ENCODE results near the gene AKR7A3. TPM values are rescaled to one million over a fixed set of nuclear protein-coding genes. Genes with fewer than 3 reads are reported as not detected.
"Not testable (repeated sequence)": the region's sequence is repeated elsewhere in the genome, so short reads cannot be mapped to it uniquely, and the experiment has no call there.

Gene AKR7A3
- total RNA-seq, 4 donors from 2014 or later = 1.8 to 3.5 (median 2.3) TPM

DNA sequence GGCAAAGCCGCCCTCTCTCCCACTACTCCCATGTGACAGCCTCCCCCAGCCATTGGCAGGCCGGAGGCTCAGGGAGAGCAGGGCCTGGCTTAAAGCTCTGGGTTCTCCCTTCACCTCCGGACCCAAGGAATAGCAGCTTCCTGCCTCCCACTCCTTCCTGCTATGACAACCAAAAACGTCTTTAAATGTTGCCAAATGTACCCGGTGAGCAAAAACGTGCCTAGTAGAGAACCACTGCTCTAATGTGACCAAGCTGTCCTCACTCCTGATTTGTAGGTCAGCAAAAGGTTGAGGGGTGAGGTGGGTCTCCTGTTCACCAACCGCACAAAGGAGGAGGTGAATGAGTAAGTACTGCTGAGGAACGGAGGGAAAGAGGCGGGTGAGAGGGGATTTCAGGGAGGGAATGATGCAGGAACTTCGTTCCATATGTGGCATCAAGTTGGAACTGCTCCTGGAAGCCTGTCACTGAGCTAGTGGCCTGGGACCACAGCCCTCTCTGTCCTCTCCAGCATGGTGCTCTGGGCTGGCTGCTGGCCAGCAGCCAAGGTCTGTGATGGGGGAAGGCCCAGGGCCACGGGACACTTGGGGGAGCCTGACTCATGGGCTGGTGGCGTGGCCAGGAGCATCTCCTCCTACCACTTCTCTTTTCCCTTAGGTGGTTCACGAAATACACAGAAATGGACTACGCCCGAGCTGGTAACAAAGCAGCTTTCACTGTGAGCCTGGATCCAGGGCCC, 31.2 kb downstream of the AKR7A3 start:
- intact Hi-C loops (cut with DNase I) = loop anchor here (10.0 kb wide), 1 partner anchor 397 kb away; no protein-coding TSS in a partner anchor
- Histone ChIP-seq H3K27me3 (no peaks in the 10 kb centered on the region), H3K36me3 (peaks cover 28 to 32% of the 10 kb centered on the region in 2 donors), H3K4me3 (replicated peaks in 1 of 3) (no peak overlapping the region), H3K4me1 (peaks cover 6 to 7% of the 10 kb centered on the region in 2 donors), H3K27ac (no peak overlapping the region), H3K9me3 (no peaks in the 10 kb centered on the region)
- TF ChIP-seq, protein P1, sequence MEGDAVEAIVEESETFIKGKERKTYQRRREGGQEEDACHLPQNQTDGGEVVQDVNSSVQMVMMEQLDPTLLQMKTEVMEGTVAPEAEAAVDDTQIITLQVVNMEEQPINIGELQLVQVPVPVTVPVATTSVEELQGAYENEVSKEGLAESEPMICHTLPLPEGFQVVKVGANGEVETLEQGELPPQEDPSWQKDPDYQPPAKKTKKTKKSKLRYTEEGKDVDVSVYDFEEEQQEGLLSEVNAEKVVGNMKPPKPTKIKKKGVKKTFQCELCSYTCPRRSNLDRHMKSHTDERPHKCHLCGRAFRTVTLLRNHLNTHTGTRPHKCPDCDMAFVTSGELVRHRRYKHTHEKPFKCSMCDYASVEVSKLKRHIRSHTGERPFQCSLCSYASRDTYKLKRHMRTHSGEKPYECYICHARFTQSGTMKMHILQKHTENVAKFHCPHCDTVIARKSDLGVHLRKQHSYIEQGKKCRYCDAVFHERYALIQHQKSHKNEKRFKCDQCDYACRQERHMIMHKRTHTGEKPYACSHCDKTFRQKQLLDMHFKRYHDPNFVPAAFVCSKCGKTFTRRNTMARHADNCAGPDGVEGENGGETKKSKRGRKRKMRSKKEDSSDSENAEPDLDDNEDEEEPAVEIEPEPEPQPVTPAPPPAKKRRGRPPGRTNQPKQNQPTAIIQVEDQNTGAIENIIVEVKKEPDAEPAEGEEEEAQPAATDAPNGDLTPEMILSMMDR (IDR thresholded peaks at IDR 0.05) = no peak
- no peak for TF ChIP-seq POLR2A (IDR thresholded peaks at IDR 0.05)
- WGBS, 2 donors = 66 to 73% methylated on average over 15 of the region's 15 CpGs
- DNase-seq = no peak

DNA sequence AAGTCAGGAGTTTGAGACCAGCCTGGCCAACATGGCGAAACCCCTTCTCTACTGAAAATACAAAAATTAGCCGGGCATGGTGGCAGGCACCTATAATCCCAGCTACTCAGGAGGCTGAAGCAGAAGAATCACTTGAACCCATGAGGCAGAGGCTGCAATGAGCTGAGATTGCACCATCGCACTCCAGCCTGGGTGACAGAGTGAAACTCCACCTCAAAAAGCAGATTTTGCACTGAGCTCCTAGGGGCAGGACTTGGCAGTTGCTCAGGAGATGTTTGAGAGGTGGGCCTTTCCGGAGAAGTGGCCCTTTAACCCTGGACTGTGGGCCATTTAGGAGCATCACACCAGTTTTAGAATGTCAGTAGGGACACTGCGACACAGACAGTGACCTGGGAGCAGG, 32.3 kb downstream of the AKR7A3 start:
- Histone ChIP-seq H3K4me1 (peaks cover 9 to 12% of the 10 kb centered on the region in 2 donors), H3K36me3 (peaks cover 28 to 32% of the 10 kb centered on the region in 2 donors)
- not testable (repeated sequence) for H3K9me3 ChIP-seq; DNase-seq; H3K27ac ChIP-seq; H3K4me3 ChIP-seq (replicated peaks in 1 of 3); H3K27me3 ChIP-seq
- 87 to 93% methylated on average over 4 to 5 of the region's 5 CpGs for WGBS, 2 donors
- intact Hi-C loops (cut with DNase I) = loop anchor here (10.0 kb wide), 1 partner anchor 398 kb away; no protein-coding TSS in a partner anchor

DNA sequence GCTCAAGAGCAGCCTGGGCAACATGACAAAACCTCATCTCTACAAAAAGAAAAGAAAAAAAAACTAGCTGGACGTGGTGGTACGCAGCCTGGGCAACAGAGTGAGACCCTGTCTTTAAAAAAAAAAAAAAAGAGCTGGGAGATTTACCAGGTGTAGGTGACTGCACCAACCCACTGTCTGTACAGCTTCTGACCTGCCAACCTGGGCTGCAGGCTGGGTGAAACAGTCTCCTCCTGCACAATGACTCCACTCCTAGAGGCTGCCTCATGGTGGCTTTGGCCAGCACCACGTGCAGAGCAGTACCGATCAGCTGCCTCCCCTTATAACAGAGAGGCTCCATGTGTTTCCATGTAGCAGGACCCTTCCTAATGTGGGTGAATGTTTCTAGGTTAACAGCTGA, 33.3 kb downstream of the AKR7A3 start:
- peaks cover 16 to 20% of the 10 kb centered on the region in 2 donors for H3K4me1 ChIP-seq
- DNase-seq = no peak
- H3K4me3 ChIP-seq (replicated peaks in 1 of 3) = no peak overlapping the region
- WGBS, 2 donors = 84 to 87% methylated on average over 4 of the region's 4 CpGs
- no peaks in the 10 kb centered on the region for H3K27me3 ChIP-seq
- intact Hi-C loops (cut with DNase I) = loop anchor here (10.0 kb wide), 1 partner anchor 400 kb away; no protein-coding TSS in a partner anchor
- H3K36me3 ChIP-seq = peaks cover 28 to 29% of the 10 kb centered on the region in 2 donors
- H3K9me3 ChIP-seq = no peaks in the 10 kb centered on the region
- TF ChIP-seq POLR2A (IDR thresholded peaks at IDR 0.05) = no peak
- TF ChIP-seq, protein P1 (IDR thresholded peaks at IDR 0.05) = no peak
- H3K27ac ChIP-seq = no peak overlapping the region

DNA sequence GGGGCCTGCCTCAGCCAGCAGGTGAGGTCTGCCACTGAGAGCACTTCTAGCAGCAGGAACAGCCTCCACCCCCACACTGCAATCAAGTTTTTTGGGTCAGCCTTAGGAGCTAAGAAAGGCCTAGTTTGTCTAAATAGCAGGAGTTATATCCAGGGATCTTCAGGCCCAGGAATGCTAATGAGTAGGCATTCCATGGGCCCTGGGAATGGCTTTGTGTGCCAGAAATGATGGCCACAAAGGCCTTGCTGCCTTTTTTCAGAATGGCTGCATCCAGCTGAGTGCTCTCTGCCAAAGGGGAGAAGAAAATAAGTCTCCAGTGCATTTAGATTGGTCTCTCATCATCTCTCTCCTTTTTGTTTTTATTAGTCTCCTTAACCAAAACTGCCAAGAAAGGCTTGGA, 34.2 kb downstream of the AKR7A3 start:
- no peak for TF ChIP-seq POLR2A (IDR thresholded peaks at IDR 0.05)
- TF ChIP-seq, protein P1 (IDR thresholded peaks at IDR 0.05) = no peak

DNA sequence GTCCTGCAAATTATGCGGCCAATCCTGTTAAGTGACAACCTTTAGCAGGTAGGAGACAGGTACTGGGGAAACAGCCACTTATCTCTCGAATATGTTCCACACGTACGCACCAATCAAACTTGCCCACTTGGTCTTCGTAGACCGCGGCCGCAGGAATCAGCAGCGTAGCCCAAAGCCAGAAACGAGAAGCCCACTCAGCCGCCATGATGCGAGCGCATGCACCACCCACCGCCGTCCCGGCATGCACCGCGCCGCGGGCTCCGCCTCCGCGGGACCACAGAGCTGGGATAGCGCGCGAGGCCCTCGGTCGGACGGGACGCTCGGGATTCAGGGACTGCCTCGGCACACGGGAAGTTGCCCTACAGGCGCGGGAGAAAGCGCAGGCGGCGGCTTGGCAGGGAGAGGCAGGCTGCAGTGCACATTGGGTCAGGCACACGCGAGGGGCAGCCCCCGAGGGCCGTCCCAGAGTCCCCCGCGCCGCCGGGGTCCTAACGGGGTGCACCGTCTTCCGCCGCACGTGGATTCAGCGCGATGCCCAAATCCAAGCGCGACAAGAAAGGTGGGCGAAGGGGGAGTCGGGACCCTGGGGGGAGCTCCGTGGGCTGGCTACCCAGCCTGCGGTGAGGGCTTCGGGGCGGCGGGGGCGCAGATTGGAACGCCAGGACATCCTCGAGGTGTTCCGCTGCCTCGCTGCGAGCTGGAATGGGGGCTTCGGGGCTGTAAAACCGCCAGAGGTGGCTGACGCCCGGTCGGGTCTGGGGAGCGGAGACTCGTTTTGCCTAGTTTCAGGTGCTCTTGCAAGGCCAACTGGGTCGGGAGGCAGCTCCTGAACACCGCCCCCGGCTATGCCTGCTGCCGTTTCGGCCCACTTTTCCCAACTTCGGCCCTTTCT, 37.0 kb downstream of the AKR7A3 start, which contains the start of the genes EMC1 and MRTO4:
TSS of gene EMC1 (minus strand) at position 220 of the 892 bp plus-strand sequence. CDS start at position 205, 15 bp downstream.
TSS of gene MRTO4 (plus strand) at position 501 of the 892 bp plus-strand sequence. CDS start at position 532, 31 bp downstream.
- H3K9me3 ChIP-seq = no peaks in the 10 kb centered on the region
- no peaks in the 10 kb centered on the region for H3K36me3 ChIP-seq
- intact Hi-C loops (cut with DNase I) = loop anchor here (10.0 kb wide), 1 partner anchor 403 kb away; no protein-coding TSS in a partner anchor
- 0 to 1% methylated on average over 20 to 34 of the region's 81 CpGs for WGBS, 2 donors
- H3K4me1 ChIP-seq = peaks cover 18 to 21% of the 10 kb centered on the region in 2 donors
- H3K27ac ChIP-seq = peak within 1 kb of the TSS; percentile 88 to 98 (median 94)
- no peaks in the 10 kb centered on the region for H3K27me3 ChIP-seq
- peak; percentile 81 to 84 for DNase-seq
- TF ChIP-seq POLR2A (IDR thresholded peaks at IDR 0.05) = peak in 1 of 2 donors; percentile 40
- TF ChIP-seq, protein P1 (IDR thresholded peaks at IDR 0.05) = peak in 1 of 6 experiments; percentile 21
- H3K4me3 ChIP-seq (replicated peaks in 1 of 3) = peak within 1 kb of the TSS; percentile 78 to 99 (median 82)

More for the DNA sequence above, 34.2 kb downstream of the AKR7A3 start:
- Histone ChIP-seq H3K4me3 (replicated peaks in 1 of 3) (no peak overlapping the region), H3K27ac (no peak overlapping the region), H3K36me3 (peaks cover 23 to 25% of the 10 kb centered on the region in 2 donors), H3K4me1 (peaks cover 18 to 21% of the 10 kb centered on the region in 2 donors), H3K27me3 (no peaks in the 10 kb centered on the region), H3K9me3 (no peaks in the 10 kb centered on the region)
- DNase-seq = no peak
- intact Hi-C loops (cut with DNase I) = loop anchor here (10.0 kb wide), 1 partner anchor 400 kb away; no protein-coding TSS in a partner anchor

Measured in thyroid gland (tissue), 4 donors.